Coronary artery (tissue), 2 donors: Measurements from ENCODE around the gene RELA.
A peak's percentile ranks its signal among the peaks of the same experiment; 100 is the strongest.

Experiments
- DNase-seq: peaks from one replicate; pipeline ENCODE4 v3.0.0-alpha.2; 2017; ENCODE audit warnings: low spot score
- H3K27ac ChIP-seq, 2 donors: fragments of 200-600 bp; sonication (generic); one replicate each; pipeline ENCODE4 v1.5.1; 2016 to 2019
- H3K4me3 ChIP-seq: fragments of 200-600 bp; sonication (generic); 2 replicates; pipeline ENCODE4 v1.5.1; 2016; ENCODE audit warnings: mild to moderate bottlenecking, moderate library complexity
- CTCF ChIP-seq: fragments of 200-600 bp; sonication (generic); IDR thresholded peaks from one replicate; pipeline ENCODE4 v1.5.1; 2019; ENCODE audit warnings: antibody characterized with exemption

RELA gene

GRCh38 chr11:65633390-65634108, 29.2 kb downstream of the RELA start:
- no peak for DNase-seq
- H3K4me3 ChIP-seq: no peak overlapping the region
- no peak for TF ChIP-seq CTCF
- H3K27ac ChIP-seq: no peak overlapping the region

GRCh38 chr11:65630215-65630614, 32.5 kb downstream of the RELA start:
- no peak for TF ChIP-seq CTCF
- no peak overlapping the region for H3K4me3 ChIP-seq
- DNase-seq: no peak
- no peak overlapping the region for H3K27ac ChIP-seq

- no peak for DNase-seq
- no peak overlapping the region for H3K27ac ChIP-seq
- no peak for TF ChIP-seq CTCF
- H3K4me3 ChIP-seq: no peak overlapping the region
These were observed 33.1 kb downstream of the RELA start for GRCh38 chr11:65629579-65629978.

GRCh38 chr11:65627202-65627601, 35.5 kb downstream of the RELA start:
- DNase-seq: no peak
- Histone ChIP-seq H3K27ac (no peak overlapping the region), H3K4me3 (no peak overlapping the region)
- TF ChIP-seq CTCF: no peak

- peak; percentile 24 for TF ChIP-seq CTCF
- DNase-seq: no peak
- H3K27ac ChIP-seq: no peak overlapping the region
- no peak overlapping the region for H3K4me3 ChIP-seq
These were observed 36.9 kb downstream of the RELA start for GRCh38 chr11:65625628-65626342.

GRCh38 chr11:65624931-65625627, 37.6 kb downstream of the RELA start:
- no peak overlapping the region for H3K27ac ChIP-seq
- DNase-seq: no peak
- no peak overlapping the region for H3K4me3 ChIP-seq
- TF ChIP-seq CTCF: no peak
